Measurements from ENCODE around the gene VEPH1.

VEPH1 gene

GRCh38 chr3:157305392-157305791 is 197.8 kb downstream of the VEPH1 start:
- DNase-seq (ENCODE audit: low read depth, low spot score) = no peak

GRCh38 chr3:157301755-157302154 is 201.5 kb downstream of the VEPH1 start:
- DNase-seq (ENCODE audit: low read depth, low spot score) = no peak

DNA sequence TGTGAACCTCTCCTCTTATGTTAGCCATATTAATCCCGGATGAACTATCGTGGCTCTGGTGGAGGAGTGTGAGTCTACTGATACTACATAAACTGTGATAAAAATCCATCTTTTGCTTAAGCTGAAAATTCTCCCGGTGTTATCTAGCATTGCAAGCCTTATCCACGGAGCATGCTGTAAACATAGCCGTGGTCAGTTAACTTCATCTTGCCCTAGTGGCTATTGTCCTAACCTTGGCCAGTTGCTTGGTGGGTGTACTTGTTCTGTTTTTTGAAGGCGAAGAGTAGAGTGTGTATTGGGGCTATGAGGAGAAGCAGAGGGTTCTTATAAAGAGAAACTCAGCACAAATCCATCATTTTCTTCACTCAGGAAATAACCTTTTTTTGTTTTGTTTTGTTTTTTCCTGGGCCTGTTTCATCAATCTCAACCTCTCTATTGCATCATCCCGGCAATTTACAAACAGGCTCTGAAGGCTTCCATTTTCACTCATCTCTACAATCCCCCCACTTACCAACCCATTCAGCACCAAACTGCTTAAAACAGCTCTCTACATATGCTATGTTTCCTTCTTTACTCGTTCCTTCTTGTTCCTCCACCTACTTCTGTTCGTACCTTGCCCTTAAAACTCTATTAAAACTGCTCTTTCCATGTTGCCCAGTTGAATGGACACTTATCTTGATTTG is 202.1 kb downstream of the VEPH1 start:
- no peak for DNase-seq (ENCODE audit: low read depth, low spot score)

GRCh38 chr3:157300094-157300493 is 203.1 kb downstream of the VEPH1 start:
- no peak for DNase-seq (ENCODE audit: low read depth, low spot score)

- no peak for DNase-seq (ENCODE audit: low read depth, low spot score)
Measured at GRCh38 chr3:157297328-157297915, 205.8 kb downstream of the VEPH1 start.

DNA sequence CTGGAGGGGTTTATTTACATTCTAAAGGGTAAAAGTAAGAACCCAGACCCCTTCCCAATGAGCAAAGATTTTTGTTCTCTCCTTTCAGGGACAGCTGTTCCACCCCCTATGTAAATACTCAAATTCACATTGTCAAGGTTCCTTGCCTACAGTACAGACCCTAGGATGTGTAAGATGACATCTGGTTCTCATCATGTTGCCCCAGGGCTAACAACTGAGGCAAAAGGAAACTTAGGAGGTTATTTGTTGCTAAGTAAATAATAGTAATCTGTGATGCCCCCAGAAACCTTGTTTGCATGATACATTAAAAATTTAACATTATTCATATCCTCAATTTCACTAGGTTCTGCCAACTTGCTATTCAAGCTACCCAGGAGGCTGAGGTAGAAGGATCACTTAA is 208.3 kb downstream of the VEPH1 start:
- no peak for DNase-seq (ENCODE audit: low read depth, low spot score)

- DNase-seq (ENCODE audit: low read depth, low spot score) = no peak
Measured at GRCh38 chr3:157294491-157294890, 208.7 kb downstream of the VEPH1 start.

GRCh38 chr3:157290766-157291165 is 212.4 kb downstream of the VEPH1 start:
- DNase-seq (ENCODE audit: low read depth, low spot score) = no peak

DNA sequence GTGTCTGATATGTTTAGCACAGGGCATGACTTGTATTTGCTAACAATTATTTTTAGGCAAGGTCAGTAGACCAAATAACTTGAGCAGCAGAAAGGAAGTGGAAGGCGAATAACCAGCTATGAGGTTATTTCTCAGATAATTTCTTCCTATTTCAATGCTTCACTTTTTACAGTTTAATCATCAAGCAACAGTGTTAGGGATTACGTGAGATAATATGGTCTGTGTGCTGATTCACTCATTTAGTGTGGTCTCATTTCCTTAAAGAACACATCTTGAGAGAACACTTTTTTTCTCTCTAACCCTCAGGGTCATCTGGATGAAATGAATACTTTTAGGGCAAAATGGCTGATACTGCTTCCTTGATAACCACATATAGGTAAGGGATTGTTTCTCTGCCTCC is 217.2 kb downstream of the VEPH1 start:
- DNase-seq (ENCODE audit: low read depth, low spot score) = no peak

GRCh38 chr3:157285141-157285540 is 218.1 kb downstream of the VEPH1 start:
- no peak for DNase-seq (ENCODE audit: low read depth, low spot score)

DNA sequence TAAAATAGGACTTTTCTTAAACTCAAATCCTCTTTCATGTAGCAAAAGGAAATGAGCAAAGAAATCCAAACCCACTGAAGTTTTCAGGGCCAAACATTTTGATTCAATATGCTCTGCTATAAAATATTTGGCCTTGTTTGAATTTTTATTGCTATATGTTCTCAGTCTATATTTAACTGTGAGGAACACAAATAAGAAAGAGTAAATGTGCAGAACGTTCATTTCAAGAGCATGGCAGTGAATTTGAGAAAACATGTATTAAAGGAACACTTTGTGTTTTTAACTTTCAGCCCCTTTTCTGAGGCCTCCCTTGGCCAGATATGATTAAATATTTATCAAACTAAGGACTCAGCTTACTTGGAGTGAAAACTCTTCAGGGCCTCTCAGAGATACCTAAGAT is 218.5 kb downstream of the VEPH1 start:
- DNase-seq (ENCODE audit: low read depth, low spot score) = no peak

GRCh38 chr3:157282261-157283191 is 220.7 kb downstream of the VEPH1 start:
- no peak for DNase-seq (ENCODE audit: low read depth, low spot score)

DNA sequence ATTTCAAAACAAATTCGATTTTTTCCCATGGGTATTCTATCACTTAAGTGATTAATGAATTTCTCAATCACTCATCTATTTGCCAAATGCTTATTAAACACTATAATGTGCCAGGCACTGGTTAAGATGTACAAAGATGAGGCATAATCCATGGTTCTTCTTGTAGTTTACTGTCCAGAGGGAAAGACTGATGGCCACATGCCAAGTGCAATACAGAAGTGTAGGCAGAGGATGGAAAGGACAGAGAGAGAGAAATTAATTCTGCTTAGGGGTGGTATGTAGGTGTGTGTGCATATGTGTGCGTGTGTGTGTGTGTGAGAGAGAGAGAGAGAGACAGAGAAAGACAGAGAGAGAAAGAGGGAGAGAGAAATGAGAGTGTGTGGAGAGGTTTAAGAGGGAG is 222.4 kb downstream of the VEPH1 start:
- DNase-seq (ENCODE audit: low read depth, low spot score) = no peak

DNA sequence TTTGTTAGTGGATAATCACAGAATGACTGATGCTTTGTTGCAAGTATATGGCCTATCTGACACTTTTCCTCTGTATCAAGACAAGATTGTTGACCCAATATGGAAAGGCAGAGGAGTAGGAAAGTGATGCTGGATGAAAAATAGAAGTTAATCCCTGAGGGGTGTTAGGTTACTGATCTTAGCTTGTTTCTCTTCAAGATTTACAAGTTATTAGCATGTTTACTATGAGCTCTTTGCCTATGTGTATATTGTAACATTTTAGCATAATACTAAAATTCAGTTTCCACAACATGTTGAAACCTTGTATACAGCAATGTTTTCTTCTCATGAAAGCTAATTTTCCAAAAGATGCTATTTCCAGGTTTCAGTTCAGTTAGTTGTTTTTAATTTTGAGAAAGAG is 222.9 kb downstream of the VEPH1 start:
- DNase-seq (ENCODE audit: low read depth, low spot score) = no peak

GRCh38 chr3:157279237-157279636 is 224.0 kb downstream of the VEPH1 start:
- DNase-seq (ENCODE audit: low read depth, low spot score) = no peak

DNA sequence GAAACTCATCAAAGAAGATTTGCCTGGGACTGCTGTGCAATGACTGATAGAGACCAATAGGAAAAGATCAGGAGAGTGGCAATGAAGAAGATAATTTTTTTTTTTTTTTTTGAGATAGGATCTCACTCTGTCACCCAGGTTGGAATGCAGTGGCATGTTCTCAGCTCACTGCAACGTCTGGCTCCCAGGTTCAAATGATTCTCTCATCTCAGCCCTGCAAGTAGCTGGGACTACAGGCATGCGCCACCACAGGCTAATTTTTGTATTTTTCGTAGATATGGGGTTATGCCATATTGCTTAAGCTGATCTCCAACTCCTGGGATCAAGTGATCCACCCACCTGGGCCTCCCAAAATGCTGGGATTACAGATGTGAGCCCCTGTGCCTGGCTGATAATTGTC is 226.4 kb downstream of the VEPH1 start:
- DNase-seq (ENCODE audit: low read depth, low spot score) = no peak

- DNase-seq (ENCODE audit: low read depth, low spot score) = no peak
Measured at GRCh38 chr3:157275832-157276231, 227.4 kb downstream of the VEPH1 start.

DNA sequence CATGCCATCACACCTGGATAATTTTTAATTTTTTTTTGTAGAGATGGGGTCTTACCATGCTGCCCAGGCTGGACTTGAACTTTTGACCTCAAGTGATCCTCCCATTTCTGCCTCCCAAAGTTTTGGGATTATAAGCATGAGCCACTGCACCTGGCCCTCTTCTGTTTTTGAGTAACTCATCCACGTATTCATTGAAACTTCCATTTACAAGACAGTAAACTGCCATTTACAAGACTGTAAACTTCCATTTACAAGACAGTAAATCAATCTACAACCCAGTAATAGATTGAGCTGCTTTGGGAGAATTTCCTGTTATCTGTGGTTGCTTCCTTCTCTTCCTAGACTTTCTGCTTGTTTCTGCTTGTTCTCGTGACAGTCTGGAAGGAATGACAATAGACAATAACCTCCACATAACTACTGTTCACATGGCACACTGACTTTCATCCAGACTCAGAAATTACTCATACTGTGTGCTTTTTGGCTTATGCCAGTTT is 228.5 kb downstream of the VEPH1 start:
- DNase-seq (ENCODE audit: low read depth, low spot score) = no peak

DNA sequence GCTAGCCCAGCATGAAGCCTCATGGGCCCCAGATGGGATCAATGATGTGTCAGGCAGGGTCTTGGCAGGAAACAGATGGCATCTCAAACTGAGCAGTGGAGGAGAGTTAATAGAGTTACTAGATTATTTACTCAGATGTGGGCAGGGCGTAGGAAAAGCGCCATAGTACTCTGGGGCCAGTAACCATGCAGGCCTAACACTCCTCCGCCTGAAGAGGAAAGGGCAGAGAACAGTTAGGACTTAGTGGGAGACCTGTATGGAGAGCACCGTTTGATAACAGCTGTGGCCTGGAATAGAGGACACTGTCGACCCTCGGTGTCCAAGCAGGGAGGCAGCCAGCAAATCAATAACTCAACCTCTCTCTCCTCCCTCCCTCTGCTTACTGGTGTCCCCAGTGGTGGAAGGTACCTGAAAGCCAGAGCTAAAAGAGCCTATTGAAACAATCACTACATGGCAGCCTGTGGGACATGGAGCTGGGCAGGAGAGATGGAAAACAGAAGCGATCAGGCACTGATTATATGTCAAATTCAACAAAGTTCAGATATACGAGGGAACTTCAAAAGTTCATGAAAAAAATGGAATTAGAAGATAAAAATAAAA is 231.8 kb downstream of the VEPH1 start:
- DNase-seq (ENCODE audit: low read depth, low spot score) = no peak

DNA sequence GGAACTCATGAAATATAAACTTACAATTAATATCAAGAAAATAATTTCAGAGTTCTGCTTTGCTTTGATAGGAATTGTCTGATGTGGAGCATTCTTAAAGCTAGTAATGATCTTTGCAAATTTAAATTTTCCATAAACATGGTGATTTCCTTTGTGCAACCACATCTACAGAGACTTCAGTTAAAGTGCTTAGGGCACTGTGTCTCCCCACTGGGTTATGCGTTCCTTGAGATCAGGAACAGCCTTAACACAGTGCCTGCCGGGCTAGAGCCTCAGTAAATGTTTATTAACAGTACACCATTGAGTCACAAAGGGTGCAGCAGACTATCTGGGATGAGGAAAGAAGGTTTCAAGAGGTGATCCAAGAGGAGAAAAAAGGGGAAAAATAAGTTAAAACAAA is 235.2 kb downstream of the VEPH1 start:
- no peak for DNase-seq (ENCODE audit: low read depth, low spot score)

DNA sequence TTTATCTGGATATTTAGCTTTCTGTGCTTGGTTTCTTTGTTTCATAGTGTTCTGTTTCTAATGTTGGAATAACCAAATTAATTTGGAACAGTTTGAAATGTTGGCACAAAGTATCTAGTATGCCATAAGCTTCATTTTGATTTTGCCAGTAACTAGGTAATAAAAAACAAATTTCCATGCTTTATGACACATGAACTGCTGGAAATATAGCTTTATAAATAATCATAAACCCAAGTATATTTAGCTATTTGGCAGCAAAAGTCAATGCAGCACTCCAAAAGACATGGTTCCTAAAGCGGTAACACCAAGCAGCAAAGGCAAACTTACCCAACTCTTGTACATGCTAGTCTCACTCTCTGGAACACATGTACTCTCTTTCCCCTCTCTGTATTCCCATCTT is 237.3 kb downstream of the VEPH1 start:
- no peak for DNase-seq (ENCODE audit: low read depth, low spot score)

- no peak for DNase-seq (ENCODE audit: low read depth, low spot score)
Measured at GRCh38 chr3:157263027-157263426, 240.2 kb downstream of the VEPH1 start.

All from brain pericyte (primary cell).